ENCODE results near the gene MTHFD1L. TPM values are rescaled to one million over a fixed set of nuclear protein-coding genes. Genes with fewer than 3 reads are reported as not detected.

The MTHFD1L gene
- total RNA-seq, 4 donors from 2014 or later: 3.0 to 9.4 (median 5.2) TPM

DNA sequence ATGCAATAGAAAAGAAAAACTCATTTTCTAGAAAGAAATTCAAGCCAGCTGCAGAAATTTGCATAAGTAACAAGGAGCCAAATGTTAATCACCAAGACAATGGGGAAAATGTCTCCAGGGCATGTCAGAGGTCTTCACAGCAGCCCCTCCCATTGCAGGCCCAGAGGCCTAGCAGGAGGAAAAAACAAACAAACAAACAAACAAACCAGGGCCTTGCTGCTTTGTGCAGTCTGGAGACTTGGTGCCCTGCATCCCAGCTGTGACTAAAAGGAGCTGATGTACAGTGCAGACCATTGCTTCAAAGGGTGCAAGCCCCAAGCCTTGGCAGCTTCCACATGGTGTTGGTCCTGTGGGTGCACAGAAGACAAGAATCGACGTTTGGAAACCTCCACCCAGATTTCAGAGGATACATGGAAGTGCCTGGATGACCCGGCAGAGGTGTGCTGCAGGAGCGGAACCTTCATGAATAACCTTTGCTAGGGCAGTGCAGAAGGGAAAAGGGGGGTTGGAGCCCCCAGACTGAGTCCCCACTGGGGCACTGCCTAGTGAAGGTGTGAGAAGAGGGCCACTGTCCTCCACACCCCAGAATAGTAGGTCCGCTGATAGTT is 263.4 kb downstream of the MTHFD1L start:
- DNase-seq (ENCODE audit: low spot score in 2 of 2): no peak
- TF ChIP-seq POLR2AphosphoS5 (IDR thresholded peaks at IDR 0.05): no peak
- no peak for TF ChIP-seq POLR2A (IDR thresholded peaks at IDR 0.05)
- TF ChIP-seq, protein P1, sequence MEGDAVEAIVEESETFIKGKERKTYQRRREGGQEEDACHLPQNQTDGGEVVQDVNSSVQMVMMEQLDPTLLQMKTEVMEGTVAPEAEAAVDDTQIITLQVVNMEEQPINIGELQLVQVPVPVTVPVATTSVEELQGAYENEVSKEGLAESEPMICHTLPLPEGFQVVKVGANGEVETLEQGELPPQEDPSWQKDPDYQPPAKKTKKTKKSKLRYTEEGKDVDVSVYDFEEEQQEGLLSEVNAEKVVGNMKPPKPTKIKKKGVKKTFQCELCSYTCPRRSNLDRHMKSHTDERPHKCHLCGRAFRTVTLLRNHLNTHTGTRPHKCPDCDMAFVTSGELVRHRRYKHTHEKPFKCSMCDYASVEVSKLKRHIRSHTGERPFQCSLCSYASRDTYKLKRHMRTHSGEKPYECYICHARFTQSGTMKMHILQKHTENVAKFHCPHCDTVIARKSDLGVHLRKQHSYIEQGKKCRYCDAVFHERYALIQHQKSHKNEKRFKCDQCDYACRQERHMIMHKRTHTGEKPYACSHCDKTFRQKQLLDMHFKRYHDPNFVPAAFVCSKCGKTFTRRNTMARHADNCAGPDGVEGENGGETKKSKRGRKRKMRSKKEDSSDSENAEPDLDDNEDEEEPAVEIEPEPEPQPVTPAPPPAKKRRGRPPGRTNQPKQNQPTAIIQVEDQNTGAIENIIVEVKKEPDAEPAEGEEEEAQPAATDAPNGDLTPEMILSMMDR (IDR thresholded peaks at IDR 0.05): no peak
- TF ChIP-seq EP300 (IDR thresholded peaks at IDR 0.05): no peak
- Histone ChIP-seq H3K4me3 (no peak overlapping the region), H3K27me3 (no peaks in the 10 kb centered on the region), H3K9me3 (no peaks in the 10 kb centered on the region), H3K4me1 (no peaks in the 10 kb centered on the region), H3K36me3 (no peaks in the 10 kb centered on the region), H3K27ac (no peak overlapping the region)
- WGBS: 87% methylated on average over 5 of the region's 5 CpGs

DNA sequence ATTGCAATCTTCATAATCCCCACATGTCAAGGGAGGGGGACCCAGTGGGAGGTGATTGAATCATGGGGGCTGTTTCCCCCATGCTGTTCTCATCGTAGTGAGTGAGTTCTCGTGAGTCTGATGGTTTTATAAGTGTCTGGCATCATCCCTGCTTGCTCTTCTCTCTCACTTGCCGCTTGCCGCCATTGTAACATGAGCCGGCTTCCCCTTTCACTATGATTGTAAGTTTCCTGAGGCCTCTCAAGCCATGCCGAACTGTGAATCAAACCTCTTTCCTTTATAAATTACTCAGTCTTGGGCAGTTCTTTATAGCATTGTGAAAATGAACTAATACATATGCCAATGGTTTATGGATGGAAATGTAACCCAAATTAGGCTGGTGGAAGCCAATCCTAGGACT is 264.8 kb downstream of the MTHFD1L start:
- Histone ChIP-seq H3K4me3 (no peak overlapping the region), H3K27me3 (no peaks in the 10 kb centered on the region), H3K9me3 (no peaks in the 10 kb centered on the region), H3K36me3 (no peaks in the 10 kb centered on the region), H3K4me1 (no peaks in the 10 kb centered on the region), H3K27ac (no peak overlapping the region)
- WGBS: 93% methylated on average over 6 of the region's 6 CpGs
- DNase-seq (ENCODE audit: low spot score in 2 of 2): no peak
- TF ChIP-seq, protein P1 (IDR thresholded peaks at IDR 0.05): no peak
- TF ChIP-seq POLR2A (IDR thresholded peaks at IDR 0.05) (no peak), POLR2AphosphoS5 (IDR thresholded peaks at IDR 0.05) (no peak), EP300 (IDR thresholded peaks at IDR 0.05) (no peak)

DNA sequence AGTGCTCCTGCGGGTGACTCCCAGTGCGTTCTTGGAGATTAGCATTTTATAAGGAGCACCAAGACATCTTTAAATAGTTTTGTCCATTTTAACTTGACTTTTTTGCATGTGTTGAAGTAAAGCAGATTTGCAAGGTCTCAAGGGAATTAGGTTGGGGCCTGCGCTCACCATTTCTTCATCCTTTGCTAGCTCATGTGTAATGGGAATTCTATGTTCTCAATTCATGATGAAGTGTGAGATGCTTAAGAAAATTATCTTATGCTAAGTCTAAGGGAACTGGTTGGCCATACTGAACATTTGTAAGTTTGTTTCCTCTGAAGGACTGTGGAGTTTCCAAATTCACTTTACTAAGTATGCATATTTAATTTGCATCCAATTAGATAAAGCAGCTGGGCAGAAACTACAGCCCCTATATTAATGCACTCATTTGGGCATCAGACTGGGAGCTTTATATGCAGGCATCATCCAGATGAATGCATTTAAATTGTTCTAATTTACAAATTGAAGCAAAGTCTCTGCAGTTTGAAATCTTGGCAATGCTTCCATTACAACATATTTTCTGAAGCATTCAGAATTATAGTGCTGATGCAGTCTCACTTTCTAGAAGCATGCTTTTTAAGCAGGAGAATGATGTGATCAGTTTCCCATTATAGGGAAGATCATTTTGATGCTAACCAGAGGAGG is 266.0 kb downstream of the MTHFD1L start:
- H3K27me3 ChIP-seq: no peaks in the 10 kb centered on the region
- H3K4me3 ChIP-seq: no peak overlapping the region
- no peak overlapping the region for H3K27ac ChIP-seq
- DNase-seq (ENCODE audit: low spot score in 2 of 2): no peak
- WGBS: 98% methylated on average over 3 of the region's 3 CpGs
- H3K9me3 ChIP-seq: no peaks in the 10 kb centered on the region
- no peaks in the 10 kb centered on the region for H3K4me1 ChIP-seq
- H3K36me3 ChIP-seq: no peaks in the 10 kb centered on the region
- TF ChIP-seq POLR2A (IDR thresholded peaks at IDR 0.05) (no peak), POLR2AphosphoS5 (IDR thresholded peaks at IDR 0.05) (no peak), EP300 (IDR thresholded peaks at IDR 0.05) (no peak)
- TF ChIP-seq, protein P1 (IDR thresholded peaks at IDR 0.05): no peak

DNA sequence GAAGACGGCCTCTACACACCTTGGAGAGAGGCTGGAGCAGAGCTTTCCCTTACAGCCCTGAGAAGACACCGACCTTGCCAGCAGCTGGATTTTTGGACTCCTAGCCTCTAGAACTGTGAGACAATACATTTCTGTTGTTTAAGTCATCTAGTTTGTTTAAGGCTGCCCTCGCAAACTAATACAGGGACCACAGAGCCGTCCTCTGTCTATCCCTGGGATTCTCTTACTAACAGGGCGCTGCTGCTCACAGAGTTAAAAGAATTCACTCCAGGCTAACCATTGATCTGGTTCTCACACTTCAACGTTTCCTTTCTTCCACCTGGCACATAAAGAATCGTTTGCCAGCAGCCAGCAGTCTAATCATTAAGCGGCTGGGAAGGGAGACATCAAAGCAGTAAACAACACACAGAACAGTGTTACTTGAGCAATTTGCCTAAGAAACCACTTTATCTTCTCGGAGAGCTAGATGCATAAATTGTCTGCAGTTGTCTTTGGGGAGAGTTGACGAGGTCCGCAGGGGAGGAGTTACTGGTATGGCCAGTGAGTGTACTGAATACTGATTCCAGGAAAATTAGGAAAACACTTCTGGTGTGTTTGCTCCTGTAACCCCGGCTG is 270.7 kb downstream of the MTHFD1L start:
- WGBS: 41% methylated on average over 12 of the region's 12 CpGs
- DNase-seq (ENCODE audit: low spot score in 2 of 2): no peak
- no peaks in the 10 kb centered on the region for H3K9me3 ChIP-seq
- TF ChIP-seq POLR2AphosphoS5 (IDR thresholded peaks at IDR 0.05) (no peak), EP300 (IDR thresholded peaks at IDR 0.05) (no peak), POLR2A (IDR thresholded peaks at IDR 0.05) (no peak)
- TF ChIP-seq, protein P1 (IDR thresholded peaks at IDR 0.05): no peak
- H3K4me3 ChIP-seq: no peak overlapping the region
- H3K4me1 ChIP-seq: no peaks in the 10 kb centered on the region
- no peaks in the 10 kb centered on the region for H3K36me3 ChIP-seq
- H3K27me3 ChIP-seq: no peaks in the 10 kb centered on the region
- no peak overlapping the region for H3K27ac ChIP-seq

DNA sequence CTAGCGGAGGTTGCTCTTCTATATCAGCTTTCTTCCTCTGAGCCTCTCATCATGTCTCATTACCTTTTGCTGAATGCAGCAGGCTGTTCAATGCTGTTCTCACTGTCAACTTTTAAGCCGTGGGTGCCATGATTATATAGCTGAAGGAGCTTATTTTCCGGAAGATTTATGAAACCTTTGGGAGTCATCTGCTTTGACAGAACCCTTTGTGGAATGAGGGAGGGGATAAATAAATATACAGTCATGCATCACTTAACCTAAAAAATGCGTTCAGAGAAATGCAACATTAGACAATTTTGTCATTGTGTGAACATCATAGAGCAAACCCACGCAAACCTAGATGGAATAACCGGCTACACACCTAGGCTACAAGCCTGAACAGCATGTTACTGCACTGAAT is 272.0 kb downstream of the MTHFD1L start:
- peaks cover 3% of the 10 kb centered on the region for H3K4me1 ChIP-seq
- H3K9me3 ChIP-seq: no peaks in the 10 kb centered on the region
- H3K4me3 ChIP-seq: no peak overlapping the region
- 76% methylated on average over 6 of the region's 6 CpGs for WGBS
- no peaks in the 10 kb centered on the region for H3K36me3 ChIP-seq
- TF ChIP-seq POLR2AphosphoS5 (IDR thresholded peaks at IDR 0.05) (no peak), EP300 (IDR thresholded peaks at IDR 0.05) (no peak), POLR2A (IDR thresholded peaks at IDR 0.05) (no peak)
- TF ChIP-seq, protein P1 (IDR thresholded peaks at IDR 0.05): no peak
- no peak overlapping the region for H3K27ac ChIP-seq
- no peak for DNase-seq (ENCODE audit: low spot score in 2 of 2)
- H3K27me3 ChIP-seq: no peaks in the 10 kb centered on the region
